Endothelial cell (in vitro differentiated cells): ENCODE results near the gene SBF2. TPM values are rescaled to one million over a fixed set of nuclear protein-coding genes. Genes with fewer than 3 reads are reported as not detected.

Experiments
- DNase-seq: peaks from one replicate; pipeline ENCODE4 v3.0.0; 2021; ENCODE audit warnings: low spot score
- H3K27ac Mint-ChIP-seq: one replicate; pipeline ENCODE4 v1.8.0; 2021; ENCODE audit warnings: mixed read lengths, inconsistent platforms; ENCODE audit not compliant: unreplicated experiment
- H3K27me3 Mint-ChIP-seq: one replicate; pipeline ENCODE4 v1.8.0; 2021; ENCODE audit warnings: mild to moderate bottlenecking, moderate library complexity, mixed read lengths, inconsistent platforms; ENCODE audit not compliant: unreplicated experiment
- H3K36me3 Mint-ChIP-seq: one replicate; pipeline ENCODE4 v1.8.0; 2021; ENCODE audit warnings: mild to moderate bottlenecking, low read depth, mixed read lengths, inconsistent platforms; ENCODE audit not compliant: unreplicated experiment
- H3K4me1 Mint-ChIP-seq: one replicate; pipeline ENCODE4 v1.8.0; 2021; ENCODE audit warnings: mild to moderate bottlenecking, mixed read lengths, inconsistent platforms; ENCODE audit not compliant: unreplicated experiment
- H3K4me3 Mint-ChIP-seq: one replicate; pipeline ENCODE4 v1.8.0; 2021; ENCODE audit warnings: mild to moderate bottlenecking, mixed read lengths, inconsistent platforms; ENCODE audit not compliant: unreplicated experiment
- H3K9me3 Mint-ChIP-seq: one replicate; pipeline ENCODE4 v1.8.0; 2021; ENCODE audit warnings: mixed read lengths, inconsistent platforms; ENCODE audit not compliant: unreplicated experiment
- total RNA-seq: library from RNA; stranded (reverse); fragmentation: NEBNext Ultra II Directional; extraction: Animal tissue kit (Norgen Biotek cat#: 25700); gene quantifications from one replicate; pipeline ENCODE4 v1.2.1, GENCODE V29; 2021; ENCODE audit not compliant: unreplicated experiment
- TF ChIP-seq, protein P1 (sequence below): fragments of 200-600 bp; sonication (generic); IDR thresholded peaks from one replicate; pipeline ENCODE4 v1.5.0; 2021; ENCODE audit warnings: antibody characterized with exemption; ENCODE audit not compliant: unreplicated experiment

SBF2 gene
- total RNA-seq, 1 donor from 2014 or later, result 40.8 TPM

DNA sequence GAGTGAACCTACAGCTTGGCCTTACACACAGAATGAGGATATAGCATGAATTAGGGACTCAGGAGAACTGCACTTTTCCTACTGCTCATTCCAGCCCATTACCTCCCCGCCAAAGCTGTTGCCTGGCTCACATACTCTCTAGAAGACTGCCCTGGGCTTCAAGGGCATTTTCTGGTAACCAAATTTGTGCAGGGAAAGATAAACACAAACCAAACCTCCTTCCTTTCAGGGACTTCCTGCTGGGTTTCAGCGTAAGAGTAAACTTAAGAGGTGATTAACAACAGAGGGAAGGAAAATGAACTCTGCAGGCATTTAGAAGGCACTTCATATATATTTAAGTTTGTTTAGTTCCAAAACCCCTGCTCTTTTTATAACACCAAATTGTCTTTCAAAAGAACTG, 435.2 kb downstream of the SBF2 start:
- H3K4me3 Mint-ChIP-seq, result no peak overlapping the region
- H3K4me1 Mint-ChIP-seq, result peaks cover 40% of the 10 kb centered on the region

DNA sequence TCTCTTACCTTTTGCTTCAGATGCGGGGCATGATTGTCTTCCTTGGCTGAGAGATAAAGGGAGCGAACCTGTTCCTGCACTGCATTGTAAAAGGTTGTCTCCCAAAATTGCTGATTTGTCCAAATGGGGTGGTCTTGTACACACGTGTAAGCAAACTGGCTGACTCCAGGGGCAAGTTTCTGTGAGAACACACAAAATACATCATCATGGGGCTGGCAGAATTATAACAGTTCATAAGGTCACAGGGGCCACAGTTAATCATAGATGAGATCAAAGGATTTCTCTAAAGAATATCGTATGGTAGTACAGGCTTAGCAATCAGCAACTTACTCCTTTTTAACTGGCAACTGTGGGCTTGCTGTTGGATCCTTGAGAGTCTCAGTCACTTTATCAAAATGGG, 435.8 kb downstream of the SBF2 start:
- Mint-ChIP-seq H3K4me3 (no peak overlapping the region), H3K9me3 (no peaks in the 10 kb centered on the region), H3K4me1 (peaks cover 34% of the 10 kb centered on the region), H3K27ac (peak overlapping the region; percentile 93), H3K27me3 (no peaks in the 10 kb centered on the region), H3K36me3 (no peaks in the 10 kb centered on the region)
- peak; percentile 4 for DNase-seq
- TF ChIP-seq, protein P1, sequence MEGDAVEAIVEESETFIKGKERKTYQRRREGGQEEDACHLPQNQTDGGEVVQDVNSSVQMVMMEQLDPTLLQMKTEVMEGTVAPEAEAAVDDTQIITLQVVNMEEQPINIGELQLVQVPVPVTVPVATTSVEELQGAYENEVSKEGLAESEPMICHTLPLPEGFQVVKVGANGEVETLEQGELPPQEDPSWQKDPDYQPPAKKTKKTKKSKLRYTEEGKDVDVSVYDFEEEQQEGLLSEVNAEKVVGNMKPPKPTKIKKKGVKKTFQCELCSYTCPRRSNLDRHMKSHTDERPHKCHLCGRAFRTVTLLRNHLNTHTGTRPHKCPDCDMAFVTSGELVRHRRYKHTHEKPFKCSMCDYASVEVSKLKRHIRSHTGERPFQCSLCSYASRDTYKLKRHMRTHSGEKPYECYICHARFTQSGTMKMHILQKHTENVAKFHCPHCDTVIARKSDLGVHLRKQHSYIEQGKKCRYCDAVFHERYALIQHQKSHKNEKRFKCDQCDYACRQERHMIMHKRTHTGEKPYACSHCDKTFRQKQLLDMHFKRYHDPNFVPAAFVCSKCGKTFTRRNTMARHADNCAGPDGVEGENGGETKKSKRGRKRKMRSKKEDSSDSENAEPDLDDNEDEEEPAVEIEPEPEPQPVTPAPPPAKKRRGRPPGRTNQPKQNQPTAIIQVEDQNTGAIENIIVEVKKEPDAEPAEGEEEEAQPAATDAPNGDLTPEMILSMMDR, result no peak

More for the DNA sequence above, 435.2 kb downstream of the SBF2 start:
- TF ChIP-seq, protein P1, result no peak
- Mint-ChIP-seq H3K36me3 (no peaks in the 10 kb centered on the region), H3K9me3 (no peaks in the 10 kb centered on the region), H3K27me3 (no peaks in the 10 kb centered on the region), H3K27ac (peak overlapping the region; percentile 93)
- peak; percentile 15 for DNase-seq

DNA sequence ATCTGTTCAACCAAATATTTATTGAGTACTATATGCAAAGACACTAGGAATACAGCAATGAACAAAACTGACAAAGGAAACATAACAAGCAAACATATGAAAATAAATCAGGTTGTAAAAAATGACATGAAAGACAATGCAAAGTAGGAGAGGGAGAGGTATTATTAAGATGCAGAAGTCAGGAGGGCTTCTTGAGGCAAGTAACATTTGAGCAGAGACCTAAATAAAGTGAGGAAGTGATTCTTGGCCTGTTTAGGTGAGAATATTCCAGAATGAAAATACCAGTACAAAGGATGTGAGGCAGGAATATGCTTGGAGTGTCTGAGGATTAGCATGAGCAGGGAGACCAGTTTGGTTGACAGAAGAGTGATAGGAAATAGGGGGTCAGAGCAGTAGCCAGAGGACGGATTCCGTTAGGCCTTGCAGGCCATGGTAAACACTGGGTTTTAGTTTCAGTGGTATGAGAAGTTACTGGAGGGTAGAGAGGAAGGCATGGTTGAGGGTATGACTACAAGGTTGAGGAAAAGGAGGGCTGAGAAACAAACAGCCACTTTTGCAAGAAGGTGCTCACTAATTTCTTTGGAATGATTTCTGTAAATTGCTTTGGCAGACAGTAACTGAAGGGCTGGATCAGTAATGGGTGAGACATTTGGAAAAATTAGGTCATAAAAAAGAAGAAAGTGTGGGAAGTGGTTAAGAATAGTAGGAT, 438.3 kb downstream of the SBF2 start:
- Mint-ChIP-seq H3K4me1 (peaks cover 34% of the 10 kb centered on the region), H3K27ac (no peak overlapping the region), H3K27me3 (no peaks in the 10 kb centered on the region), H3K4me3 (no peak overlapping the region), H3K36me3 (no peaks in the 10 kb centered on the region), H3K9me3 (no peaks in the 10 kb centered on the region)
- TF ChIP-seq, protein P1, result no peak
- no peak for DNase-seq

DNA sequence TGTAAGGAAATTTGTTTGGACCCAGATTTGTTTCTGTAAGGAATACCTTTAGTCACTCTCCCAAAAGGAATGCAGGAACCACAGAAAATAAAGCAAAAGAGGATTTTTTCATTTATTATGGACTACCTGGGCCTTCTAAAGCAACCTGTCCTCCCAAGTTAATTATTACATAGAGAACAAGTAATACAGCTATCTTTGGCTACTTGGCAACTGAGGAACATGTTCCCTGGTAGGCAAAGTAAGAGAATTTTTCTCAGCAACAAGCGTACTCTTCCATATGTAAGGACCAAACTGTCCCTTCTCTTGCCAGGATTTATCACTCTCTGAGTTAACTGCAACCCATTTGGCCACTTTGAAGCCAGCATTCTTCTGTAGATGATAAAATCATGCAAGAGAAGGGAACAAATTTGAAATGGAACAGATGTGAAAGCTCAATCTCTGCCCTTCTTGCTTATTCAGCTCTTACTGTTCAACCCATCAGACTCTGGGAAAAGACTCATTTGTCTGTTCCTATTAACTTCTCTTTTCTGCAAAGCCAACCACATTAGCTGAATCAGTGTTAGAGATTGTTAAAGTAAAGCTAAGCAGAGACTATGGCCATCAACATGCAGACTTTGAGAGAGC, 440.0 kb downstream of the SBF2 start:
- no peak overlapping the region for H3K27ac Mint-ChIP-seq

More for the DNA sequence above, 440.0 kb downstream of the SBF2 start:
- Mint-ChIP-seq H3K4me3 (no peak overlapping the region), H3K4me1 (peaks cover 24% of the 10 kb centered on the region), H3K9me3 (no peaks in the 10 kb centered on the region), H3K27me3 (no peaks in the 10 kb centered on the region), H3K36me3 (no peaks in the 10 kb centered on the region)
- TF ChIP-seq, protein P1, result no peak
- DNase-seq, result no peak
